Activated naive CD4-positive, alpha-beta T cell treated with Interleukin-2 at 50 U/mL for 16 hours (primary cell): ENCODE measurements around the gene BAIAP2.
"Not testable (repeated sequence)": the region's sequence is repeated elsewhere in the genome, so short reads cannot be mapped to it uniquely, and the experiment has no call there.

Experiments
- DNase-seq: peaks from one replicate; pipeline ENCODE4 v3.0.0-alpha.2; 2020

BAIAP2 gene

DNA sequence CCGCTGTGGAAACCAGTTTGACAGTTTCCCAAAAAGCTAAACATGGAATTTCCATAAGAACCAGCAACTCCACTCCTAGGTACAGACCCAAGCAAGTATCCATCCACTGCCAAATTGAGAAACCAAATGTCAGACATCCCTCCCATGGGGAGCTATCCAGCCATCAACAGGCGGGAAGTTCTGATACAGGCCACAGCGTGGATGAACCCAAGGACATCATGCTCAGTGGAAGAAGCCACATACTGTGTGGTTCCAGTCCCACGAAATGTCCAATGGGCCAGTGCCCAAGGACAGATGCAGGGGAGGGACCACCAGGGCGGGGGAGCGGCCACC, 12.6 kb upstream of the BAIAP2 start:
- DNase-seq: no peak

GRCh38 chr17:81025065-81025740, 9.7 kb upstream of the BAIAP2 start:
- DNase-seq: no peak

- DNase-seq: no peak
Measured at GRCh38 chr17:81025741-81026129, 9.2 kb upstream of the BAIAP2 start.

- DNase-seq: no peak
Measured at GRCh38 chr17:81026266-81027036, 8.5 kb upstream of the BAIAP2 start.

- DNase-seq: no peak
Measured at GRCh38 chr17:81027038-81027437, 7.9 kb upstream of the BAIAP2 start.

GRCh38 chr17:81027591-81028505, 7.1 kb upstream of the BAIAP2 start:
- peak; percentile 50 for DNase-seq

- DNase-seq: no peak
Measured at GRCh38 chr17:81028506-81028858, 6.5 kb upstream of the BAIAP2 start.

DNA sequence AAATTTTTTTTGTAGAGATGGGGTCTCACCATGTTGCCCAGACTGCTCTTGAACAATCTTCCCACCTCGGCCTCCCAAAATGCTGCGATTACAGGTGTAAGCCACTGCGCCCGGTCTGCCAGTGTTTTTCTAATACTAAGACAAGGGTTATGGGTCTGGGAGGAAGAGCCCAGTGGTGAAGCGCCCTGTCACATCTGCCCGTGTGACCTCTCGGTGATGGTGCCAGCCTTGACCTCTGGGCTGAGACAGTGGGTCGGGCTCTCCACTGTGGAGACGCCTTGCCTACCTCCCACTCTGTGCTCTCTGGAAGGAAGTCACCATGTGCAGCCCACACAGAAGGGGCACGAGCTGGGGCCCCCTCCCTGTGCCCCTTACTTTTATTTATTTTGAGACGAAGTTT, 5.1 kb upstream of the BAIAP2 start:
- no peak for DNase-seq

DNA sequence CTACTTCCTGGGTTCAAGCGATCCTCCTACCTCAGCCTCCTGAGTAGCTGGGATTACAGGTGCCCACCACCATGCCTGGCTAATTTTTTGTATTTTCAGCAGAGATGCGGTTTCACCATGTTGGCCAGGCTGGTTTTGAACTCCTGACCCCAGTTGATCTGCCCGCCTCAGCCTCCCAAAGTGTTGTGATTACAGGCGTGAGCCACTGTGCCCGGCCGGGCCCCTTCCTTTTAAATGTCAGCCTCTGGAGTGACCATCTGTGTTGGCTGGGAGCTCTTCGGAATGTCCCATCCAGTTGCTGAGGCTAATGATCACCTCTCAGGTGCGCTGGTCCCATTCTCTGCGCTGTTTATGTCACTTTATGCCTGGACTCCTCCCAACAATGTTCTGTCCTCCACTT, 4.6 kb upstream of the BAIAP2 start:
- DNase-seq: not testable (repeated sequence)

- no peak for DNase-seq
Measured at GRCh38 chr17:81030741-81031565, 4.0 kb upstream of the BAIAP2 start.

DNA sequence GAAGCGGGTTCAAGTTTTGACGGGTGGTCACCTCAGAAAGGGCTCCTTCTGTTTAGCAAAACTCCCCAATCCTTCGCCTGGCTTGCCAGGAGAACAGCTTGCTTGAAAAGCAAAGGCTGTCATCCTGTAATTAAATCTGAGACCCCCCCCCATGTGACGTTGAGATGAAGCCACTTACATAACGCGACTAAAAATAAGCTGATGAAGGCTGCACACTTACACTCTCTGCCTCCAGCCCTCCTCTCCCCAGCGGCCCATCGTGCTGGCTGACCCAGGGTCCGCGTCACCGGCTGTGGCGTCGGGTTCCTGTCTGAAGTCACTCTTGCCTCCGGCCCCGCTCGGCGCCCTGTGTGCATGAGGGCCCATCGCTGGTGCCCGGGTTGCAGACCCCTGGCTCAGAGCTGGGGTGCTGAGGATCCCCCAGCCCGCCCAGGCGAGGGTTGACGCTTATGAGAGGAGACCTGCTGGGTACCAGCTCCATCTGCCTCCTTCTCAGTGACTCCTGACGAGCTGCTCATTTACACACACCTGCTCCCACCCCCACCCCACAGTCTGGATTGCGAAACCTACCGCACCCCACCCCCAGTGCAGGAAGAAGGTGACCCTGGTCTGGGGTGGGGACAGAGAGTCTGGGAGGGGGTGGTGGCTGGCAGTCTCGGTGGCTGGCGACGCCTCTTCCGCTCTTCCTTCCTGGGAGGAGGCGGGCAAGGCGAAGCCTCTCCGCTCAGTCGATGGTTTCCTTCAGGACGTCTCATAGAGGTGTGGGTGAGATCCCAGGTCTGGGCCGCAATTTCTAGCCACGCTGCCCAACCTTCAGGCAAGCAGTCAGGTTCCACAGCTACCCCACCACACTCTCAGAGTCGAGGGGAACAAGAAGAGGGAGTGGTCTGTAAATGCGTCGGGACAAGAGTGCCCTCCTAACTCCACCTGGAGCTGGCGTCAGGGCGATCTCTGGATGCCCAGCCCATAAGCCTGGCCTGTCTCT, 3.1 kb upstream of the BAIAP2 start:
- no peak for DNase-seq

- no peak for DNase-seq
Measured at GRCh38 chr17:81032641-81033480, 2.1 kb upstream of the BAIAP2 start.

- DNase-seq: no peak
Measured at GRCh38 chr17:81033535-81034167, 1.3 kb upstream of the BAIAP2 start.

DNA sequence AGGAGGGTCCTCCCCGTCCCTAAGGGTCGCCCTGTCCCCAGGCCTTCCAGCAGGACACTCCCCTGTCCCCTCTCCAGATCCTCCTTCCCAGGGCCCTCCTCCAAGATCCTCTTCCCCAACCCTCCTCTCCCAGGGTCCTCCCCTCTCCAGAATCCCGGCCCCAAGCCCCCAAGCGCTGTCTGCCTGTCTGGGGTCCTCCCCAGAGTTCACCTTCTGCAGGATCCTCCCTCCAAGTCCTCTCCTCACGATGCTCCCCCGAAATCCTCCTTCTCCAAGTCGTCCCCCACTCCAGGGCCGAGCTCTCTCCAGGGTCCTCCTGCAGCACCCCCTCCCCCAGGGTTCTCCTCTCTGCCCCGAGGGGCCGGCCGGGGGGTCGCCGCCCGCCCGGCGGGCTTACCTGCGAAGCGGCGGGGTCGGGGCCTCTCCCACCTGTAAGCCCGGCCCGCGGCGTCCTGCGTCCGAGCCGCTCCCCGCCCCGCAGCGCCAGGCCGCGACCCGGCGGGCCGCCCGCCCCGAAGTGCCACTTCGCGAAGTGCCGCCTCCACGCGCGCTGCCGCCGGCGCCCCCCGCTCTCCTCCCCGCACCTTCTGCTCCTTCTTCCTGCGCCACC, 678 bp upstream of the BAIAP2 start:
- DNase-seq: no peak

DNA sequence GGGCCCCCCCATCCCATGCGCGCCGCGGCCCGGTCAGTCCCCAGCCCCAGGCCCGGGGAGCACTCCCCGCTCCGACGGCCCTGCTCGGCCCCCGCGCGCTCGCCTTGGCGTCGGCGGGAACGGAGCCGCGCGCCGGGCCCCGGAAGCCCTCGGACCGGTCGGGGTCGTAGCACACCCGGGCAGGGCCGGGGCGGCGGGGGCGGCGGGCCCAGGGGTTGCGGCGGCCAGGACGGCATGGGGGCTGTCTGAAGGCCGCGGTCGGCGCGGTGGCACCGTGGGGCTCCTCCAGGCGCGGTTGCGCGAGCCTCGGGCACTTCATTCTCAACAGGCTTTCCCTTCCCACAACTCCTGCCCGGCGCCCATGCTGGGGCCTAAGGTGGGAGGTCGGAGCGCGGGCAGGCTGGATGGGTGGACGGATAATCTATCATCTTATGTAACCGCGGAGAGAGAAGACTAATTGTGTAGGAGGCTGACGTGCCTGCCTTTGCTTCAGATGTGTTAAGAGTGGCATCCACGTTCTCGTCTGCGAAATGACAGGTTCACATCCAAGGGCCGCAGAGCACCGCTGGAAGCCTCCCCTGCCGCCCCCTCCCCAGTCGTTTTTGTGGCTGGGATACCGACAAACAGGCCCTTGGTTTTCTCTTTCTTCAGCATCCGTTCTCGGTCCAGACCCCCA, 708 bp downstream of the BAIAP2 start:
- peak; percentile 13 for DNase-seq

- no peak for DNase-seq
Measured at GRCh38 chr17:81036197-81036941, 1.4 kb downstream of the BAIAP2 start.

GRCh38 chr17:81037026-81037797, 2.3 kb downstream of the BAIAP2 start:
- DNase-seq: no peak
